HG03103 (cell line): Measurements from ENCODE around the gene SYTL3.
A peak's percentile ranks its signal among the peaks of the same experiment; 100 is the strongest.
"Not testable (repeated sequence)": the region's sequence is repeated elsewhere in the genome, so short reads cannot be mapped to it uniquely, and the experiment has no call there.

Source experiments
- ATAC-seq: cut with Tn5 transposase; IDR thresholded peaks from one replicate; pipeline ENCODE4 v1.9.1; 2021; ENCODE audit warnings: low read depth; ENCODE audit not compliant: unreplicated experiment

Gene SYTL3

DNA sequence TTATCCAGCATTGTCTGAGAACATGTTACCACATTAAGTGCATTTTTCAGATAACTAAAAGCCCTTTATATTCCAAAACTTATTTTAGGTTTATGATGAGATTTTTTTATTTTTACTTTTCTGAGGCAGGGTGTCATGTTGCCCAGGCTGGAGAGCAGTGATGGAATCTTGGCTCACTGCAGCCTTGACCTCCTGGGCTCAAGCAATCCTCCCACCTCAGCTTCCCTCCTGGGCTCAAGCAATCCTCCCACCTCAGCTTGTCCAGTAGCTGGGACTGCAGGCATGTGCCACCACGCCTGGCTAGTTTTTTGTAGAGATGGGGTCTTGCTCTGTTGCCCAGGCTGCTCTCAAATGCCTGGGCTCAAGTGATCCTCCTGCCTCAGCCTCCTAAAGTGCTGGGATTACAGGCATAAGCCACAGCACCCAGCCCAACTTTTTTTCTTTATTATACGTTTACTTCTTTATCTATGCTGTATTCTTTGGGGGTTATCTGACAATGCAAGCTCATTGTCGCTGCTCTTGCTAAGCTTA, 11.5 kb upstream of the SYTL3 start:
- no peak for ATAC-seq

DNA sequence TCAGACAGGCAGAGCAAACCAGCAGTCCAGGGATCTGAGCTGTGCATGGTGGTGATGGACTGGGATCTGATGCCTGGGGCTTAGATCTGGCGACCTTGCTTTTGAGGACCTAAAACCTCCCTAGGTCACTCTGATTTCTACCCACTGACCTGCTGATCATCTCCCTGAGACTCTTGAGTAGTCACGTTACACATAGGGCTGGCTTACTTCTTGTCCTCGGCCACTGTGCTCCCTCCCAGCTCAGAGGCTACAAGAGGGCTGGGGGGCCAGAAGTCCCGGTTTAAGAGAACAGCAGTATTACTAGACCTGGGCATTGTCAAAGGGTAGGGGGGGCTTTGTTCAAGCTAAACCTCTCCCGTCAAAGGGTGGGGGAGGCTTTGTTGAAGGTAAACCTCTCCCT, 10.8 kb upstream of the SYTL3 start:
- no peak for ATAC-seq

DNA sequence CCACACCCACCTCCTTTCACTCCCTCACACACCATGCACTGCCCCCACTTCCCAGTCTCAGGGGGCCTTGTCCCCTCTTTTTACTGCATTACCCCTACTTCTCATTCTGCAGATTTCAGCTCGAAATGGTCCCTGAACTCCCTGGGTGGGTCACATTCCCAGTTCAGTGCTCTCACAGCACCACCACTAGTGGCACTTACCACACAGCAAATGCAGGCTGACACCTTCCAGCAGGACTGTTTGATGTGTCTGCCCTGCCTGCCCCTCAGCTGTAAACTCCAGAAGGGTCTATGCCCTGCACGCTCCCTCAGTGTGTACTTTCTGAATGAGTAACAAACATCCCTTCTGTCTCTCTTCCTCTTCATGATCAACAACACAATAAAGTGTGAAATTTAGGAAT, 9.3 kb upstream of the SYTL3 start:
- no peak for ATAC-seq

DNA sequence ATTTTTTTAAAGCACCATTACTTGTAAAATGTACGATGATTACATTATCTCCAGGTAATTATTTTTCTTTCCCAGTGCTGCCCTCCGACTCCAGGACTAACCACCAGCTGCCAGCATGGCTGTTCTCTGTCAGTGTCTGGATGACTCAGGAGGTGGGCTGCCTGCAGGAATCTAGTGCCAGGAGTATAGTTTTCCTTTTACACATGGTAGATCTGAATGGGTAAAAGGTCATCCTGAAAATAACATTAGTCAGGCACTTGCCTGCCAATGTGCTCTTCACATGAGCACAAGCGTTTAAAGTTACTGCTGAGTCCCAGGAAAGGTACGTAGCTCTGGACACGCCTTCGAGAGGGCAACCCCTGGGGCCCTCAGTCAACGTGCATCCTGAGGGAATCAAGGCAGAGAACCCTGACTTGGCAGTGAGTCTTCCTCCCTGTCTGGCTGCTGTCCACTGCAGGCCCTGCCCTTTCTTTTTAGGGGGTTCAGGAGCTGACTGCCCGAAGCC, 7.7 kb upstream of the SYTL3 start:
- ATAC-seq, result no peak

DNA sequence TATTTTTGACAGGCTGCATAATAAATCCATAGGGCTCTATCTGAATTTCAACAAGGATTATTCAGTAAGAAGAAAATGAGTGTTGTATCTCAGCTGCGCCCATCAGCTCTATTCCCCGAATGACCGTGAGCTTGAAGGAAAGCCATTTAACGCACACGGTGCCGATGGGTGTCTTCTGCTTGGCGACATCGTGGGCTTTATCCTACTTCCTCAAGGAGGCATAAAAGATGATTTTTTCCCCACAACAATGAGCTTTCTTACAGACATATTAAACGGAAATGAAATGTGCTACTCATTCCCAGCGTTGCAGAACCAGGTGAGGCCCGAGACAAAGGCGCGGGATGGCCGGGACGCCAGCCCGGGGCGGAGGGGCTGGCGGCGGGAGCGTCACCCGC, 6.0 kb upstream of the SYTL3 start:
- ATAC-seq, result no peak

DNA sequence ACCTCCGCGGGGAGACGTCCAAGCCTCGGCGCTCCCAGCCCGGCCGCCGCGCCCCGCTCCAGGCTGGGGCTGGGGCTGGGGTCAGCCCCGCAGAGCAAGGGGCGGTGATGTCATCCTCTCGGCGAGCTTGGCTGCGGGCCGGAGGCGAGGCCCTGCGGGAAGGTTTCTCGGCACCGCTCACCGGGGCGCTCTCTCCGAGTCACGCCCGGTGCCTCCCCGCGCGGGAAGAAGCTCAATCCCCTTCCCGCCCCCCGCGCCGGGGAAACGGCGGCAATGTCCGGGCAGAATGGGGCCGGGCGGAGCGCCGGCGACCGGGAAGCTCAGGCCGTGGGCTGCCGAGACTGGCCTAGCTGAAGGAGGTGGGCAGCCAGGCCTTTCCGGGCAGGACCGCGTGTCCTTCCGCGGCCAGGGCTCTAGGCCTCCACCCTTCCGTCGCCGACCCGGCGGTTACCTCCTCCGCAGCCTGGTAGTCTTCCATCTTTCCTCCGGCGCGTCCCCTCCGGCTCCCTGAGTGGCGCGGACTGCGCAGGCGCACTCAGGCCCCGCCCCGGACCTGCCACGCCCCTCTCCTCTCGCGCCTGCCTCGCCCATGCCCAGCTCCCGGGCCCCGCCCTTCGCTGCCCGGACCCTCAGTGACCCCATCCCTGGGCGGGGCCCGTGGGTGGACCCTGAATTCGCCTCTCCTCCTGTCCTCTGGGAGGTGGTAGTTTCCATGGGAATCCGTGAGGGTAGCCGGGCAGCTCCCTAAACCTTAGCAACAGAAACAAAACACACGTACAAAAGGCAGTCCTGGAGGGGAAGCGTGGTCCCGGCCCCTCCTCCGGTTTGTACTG, 5.4 kb upstream of the SYTL3 start, which contains the start of gene DYNLT1:
TSS of gene DYNLT1 (minus strand) at position 513 of the 833 bp plus-strand sequence. CDS start at position 478, 35 bp downstream.
- peak; percentile 44 for ATAC-seq

DNA sequence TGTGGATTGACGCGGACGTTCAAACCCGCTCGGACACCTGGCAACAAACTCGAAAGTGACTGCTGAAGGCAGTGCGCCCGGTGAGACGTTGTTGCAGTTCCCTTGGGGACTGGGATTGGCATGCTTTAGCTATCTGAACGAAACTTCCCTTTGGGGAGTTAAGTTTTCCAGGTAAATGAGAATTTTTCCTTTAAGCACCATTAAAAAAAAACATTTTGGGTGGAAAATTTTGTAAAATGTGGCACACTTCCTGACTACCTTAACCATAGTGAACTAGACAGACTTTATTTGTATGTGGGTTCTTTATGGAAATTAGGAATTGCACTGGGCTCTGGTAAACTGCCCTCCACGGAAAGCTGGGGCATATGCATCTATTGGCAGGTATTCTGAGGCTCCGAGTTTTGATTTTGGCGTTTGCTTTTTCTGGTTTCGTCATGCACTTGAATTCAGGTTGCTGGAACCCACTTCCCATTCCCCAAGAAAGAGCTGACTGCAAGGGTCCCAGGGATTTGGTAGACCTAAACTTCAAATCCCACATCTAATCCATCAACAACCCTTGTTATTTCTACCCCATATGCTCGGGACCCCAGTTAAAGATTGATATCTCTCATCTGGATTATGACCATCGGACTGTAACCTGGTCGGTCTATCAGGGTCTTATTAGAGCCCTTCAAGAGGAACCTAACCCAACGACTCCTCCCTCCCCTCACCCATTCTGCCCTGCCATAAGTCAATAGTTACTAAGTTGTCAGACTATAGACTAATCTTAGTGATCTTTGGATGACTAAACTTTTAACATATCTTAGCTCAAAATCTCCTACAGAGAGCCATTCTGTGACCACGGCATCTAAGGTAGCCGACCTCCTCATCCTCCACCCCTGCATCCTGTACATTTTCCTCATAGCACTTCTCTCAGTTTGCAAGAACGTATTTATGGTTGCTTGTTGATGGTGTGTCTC, 4.5 kb upstream of the SYTL3 start:
- no peak for ATAC-seq

DNA sequence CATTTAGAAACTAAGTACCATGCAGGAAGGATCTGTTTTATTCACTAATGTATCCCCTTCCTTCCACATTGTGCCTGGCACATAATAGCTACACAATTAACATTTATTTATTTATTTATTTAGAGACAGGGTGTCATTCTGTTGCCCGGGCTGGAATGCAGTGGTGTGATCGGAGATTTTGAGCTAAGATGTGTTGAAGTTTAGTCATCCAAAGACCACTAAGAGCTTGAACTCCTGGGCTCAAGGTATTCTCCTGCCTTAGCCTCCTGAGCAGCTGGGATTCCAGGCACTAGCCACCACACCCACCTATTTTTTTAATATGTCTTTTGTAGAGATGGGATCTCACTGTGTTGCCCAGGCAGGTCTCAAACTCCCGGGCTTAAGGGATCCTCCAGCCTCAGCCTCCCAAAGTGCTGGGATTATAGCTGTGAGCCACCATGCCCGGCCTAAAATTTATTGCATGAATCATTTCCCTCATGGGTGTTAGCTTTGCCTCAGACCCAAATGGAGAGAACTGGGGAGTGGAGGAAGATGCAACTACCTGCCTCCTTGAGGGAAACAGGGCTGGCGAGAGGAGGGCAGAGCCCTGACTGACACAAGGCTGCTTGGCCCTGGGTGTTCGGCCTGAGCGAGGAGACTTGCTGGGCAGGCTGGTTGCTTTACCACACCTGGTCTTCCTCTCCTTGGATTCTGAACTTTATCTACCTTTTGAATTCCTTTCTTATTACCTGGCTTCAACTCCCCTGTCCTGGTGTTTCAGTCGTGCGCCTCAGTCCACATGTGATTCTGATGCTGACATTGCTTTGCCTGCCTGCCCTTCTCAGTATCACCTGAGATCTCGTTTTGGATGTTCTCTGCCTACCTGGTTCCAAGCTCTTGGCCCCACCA, 3.6 kb upstream of the SYTL3 start:
- ATAC-seq, result no peak

DNA sequence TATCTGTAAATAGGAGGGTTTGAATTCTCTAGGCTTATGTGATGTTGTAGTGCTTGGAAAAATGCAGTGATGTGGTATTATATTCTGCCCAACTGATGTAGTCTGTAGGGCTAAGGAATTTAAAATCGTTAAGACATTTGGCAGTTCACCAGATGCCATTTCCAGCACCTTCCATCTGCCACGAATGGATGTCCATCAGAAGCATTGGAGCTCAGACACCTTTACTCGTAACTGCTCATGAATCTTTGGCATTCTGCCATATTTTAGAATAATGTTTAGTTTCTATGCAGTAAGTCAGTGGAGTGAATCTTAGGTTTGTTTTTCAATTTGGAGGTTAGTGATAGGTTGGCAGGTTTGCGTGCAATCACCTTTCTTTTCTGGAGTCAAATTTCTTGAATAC, 2.4 kb upstream of the SYTL3 start:
- no peak for ATAC-seq

DNA sequence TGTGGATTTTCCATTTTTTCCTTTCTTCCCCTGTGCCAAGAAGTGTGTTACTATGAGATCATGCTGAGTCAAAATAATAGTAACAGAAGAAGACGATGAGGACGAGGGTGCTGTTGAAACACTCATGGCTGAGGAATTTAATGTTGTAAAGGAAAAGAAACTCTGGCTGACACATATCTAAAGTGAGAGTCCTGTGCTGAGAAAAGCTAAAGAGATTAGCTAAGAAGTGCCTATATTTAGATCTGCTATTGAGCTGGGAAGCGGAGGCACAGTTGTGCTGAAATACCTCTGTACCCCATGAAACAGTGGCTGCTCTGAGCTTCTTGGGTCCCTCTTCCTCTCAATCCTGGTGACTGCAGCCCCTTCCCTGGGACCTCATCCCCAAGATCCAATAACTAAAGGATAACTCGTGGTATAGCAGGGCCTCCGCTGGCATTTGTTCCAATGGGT, 1.1 kb upstream of the SYTL3 start:
- no peak for ATAC-seq

DNA sequence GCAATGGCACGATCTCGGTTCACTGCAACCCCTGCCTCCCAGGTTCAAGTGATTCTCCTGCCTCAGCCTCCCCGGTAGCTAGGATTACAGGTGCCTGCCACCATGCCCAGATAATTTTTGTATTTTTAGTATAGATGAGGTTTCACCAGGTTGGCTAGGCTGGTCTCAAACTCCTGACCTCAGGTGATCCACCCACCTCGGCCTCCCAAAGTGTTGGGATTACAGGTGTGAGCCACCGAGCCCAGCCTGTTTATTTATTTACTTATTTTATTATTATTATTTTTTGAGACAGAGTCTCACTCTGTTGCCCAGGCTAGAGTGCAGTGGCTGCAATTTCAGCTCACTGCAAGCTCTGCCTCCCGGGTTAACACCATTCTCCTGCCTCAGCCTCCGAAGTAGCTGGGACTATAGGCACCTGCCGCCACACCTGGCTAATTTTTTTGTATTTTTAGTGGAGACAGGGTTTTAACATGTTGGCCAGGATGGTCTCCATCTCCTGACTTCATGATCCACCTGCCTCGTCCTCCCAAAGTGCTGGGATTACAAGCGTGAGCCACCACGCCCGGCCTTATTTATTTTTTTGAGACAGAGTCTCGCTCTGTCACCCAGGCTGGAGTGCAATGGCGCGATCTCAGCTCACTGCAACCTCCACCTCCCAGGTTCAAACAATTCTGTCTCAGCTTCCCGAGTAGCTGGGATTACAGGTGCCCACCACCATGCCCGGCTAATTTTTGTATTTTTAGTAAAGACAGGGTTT, 2.3 kb downstream of the SYTL3 start:
- ATAC-seq, result not testable (repeated sequence)

DNA sequence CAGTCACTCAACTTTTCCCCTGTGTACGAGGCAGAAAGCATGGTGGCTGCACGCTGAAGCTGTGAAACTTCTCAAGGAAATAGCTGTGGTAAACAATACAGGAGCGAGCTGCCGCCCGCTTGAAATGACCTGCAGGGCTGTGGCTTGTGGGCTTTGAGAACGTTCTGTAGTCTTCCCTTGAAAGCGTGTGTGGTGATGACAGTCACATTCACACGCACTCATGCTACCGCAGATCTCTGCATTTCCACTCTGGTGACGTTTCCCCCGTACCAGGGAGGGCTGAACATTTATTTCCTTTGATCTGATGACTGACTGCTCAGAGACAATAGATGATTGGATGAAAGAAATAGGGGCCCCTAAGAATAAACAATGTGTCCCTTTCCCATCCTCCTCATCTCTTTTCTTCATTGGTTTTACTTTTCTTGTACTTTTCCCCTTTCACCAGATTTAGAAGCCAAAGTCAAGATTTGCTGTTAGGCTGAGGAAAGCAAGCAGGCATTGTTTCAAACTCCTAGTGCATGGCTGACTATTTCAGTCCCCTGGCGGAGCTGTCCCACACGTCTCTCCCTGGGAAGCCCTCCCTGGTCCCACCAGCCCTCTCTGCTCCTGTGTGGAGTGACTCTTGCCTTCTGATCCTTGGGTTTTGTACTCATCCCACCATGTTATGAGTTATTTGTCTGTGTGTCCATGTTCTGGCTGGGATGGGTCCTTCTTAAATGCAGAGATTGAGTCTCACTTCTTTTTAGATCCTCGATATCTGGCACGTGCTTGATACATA, 3.9 kb downstream of the SYTL3 start:
- ATAC-seq, result peak; percentile 52

DNA sequence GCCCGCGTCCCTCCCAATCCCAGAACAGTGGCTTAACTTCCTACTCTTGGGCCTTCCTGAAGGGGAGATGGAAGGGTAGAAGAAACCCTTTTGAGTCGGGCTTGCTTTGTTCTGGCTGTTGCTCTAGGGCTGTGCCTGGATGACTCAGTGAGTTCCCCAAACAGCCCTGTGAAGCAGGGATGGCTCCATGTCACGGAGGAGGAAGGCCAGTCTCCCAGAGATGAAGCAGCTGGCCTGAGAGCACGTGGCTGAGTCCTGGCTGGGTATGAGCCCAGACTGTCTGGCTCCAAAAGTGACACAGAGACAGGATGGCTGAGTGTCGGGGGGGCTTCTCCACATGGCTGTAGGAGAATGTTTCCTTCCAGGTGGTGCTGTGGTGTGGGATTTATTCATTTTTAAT, 4.6 kb downstream of the SYTL3 start:
- no peak for ATAC-seq

DNA sequence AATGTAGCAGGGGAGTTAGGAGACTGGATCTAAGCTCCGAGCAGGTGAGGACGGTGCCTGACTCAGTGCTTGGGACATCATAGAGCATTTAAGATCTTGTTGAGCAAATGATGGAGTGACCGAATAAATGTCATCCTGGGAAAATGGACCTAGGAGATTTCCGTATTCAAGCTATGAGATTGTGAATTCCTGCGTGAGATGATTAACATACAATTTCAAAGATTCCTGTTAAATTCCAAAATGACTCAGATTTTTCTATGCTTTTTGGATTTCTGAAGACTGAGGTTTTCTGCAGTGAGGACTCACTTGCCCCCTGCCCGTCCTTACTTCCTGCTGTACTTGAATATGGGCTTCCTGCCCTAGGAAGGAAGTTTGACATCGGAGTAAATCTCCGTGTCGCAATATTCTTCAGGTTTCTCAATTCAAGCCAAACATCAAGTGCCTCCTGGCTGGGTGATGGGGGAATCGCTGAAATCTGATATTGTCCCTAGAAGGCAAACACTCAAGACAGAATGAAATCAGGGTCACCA, 5.2 kb downstream of the SYTL3 start:
- ATAC-seq, result no peak

DNA sequence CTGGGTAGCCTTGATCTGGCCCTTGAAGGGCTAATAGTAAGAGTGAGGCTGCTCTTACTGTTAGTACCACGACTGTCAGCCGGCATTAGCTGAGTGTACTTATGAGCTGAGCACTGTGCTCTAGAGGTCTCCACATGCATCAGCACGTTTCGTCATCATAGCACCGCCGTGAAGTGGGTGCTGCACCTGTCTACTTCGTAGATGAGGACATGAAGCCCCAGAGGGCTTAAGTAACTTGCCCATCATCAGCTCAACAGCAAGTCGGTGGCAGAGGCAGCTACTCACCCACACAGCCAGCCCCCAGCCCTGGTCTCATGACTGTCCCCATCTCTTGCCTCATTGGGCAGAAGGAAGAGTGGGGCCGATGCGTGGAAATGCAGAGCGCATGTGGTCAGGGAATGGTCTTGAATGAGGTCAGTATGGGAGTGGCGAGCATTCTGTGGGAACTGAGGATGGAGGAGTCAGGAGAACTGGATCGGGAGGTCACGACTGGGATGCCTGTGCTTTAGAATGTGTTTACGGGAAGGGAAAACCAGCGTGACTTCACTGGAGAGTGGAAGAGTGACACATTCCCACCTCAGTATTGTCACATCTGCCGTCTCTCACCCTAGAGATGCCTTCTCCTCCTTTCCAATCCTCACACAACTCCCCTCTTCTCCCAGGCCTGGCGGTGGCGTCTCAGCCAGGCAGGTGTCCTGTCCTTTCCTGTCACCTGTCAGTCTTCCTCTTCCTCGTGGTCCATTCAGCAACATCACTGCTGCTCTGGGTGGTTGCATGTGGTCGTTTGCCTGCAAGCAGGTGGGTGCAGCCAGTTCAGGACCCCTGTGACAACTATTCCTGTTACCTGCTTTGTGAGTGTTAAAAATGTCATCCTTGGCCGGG, 6.0 kb downstream of the SYTL3 start:
- no peak for ATAC-seq

DNA sequence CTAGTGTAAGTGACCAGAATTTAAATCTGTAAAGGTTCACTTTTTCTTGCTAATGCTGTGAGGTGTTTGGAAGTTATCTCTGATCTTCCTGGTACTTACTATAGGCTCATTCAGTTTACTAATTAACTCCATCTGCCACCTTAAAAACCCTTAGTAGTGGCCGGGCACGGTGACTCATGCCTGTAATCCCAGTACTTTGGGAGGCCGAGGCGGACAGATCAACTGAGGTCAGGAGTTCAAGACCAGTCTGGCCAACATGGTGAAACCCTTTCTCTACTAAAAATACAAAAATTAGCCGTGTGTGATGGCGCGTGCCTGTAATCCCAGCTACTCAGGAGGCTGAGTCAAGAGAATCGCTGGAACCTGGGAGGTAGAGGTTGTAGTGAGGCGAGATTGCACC, 7.1 kb downstream of the SYTL3 start:
- not testable (repeated sequence) for ATAC-seq

DNA sequence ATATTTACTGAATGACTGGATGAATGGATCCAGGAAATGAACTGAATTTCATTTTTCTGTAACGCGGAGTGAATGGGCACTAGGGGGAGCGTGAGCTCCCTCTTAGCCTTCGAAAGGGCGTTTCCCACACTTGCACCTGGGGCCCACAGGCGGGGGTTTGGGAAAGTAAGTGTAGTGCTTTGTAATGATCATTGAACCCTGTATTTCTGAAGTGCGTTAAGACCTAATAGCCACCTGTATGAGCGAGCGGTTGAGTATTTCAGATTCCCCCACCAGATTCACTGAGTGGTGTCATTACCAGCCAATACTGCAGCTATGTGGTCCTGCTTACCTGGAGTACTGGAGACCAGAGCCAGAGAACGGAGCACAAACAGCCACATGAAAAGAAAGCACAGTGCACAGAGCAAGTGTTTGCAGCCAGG, 10.5 kb downstream of the SYTL3 start:
- ATAC-seq, result no peak
